ENCODE data around the gene TNIP1.

TNIP1 gene

DNA sequence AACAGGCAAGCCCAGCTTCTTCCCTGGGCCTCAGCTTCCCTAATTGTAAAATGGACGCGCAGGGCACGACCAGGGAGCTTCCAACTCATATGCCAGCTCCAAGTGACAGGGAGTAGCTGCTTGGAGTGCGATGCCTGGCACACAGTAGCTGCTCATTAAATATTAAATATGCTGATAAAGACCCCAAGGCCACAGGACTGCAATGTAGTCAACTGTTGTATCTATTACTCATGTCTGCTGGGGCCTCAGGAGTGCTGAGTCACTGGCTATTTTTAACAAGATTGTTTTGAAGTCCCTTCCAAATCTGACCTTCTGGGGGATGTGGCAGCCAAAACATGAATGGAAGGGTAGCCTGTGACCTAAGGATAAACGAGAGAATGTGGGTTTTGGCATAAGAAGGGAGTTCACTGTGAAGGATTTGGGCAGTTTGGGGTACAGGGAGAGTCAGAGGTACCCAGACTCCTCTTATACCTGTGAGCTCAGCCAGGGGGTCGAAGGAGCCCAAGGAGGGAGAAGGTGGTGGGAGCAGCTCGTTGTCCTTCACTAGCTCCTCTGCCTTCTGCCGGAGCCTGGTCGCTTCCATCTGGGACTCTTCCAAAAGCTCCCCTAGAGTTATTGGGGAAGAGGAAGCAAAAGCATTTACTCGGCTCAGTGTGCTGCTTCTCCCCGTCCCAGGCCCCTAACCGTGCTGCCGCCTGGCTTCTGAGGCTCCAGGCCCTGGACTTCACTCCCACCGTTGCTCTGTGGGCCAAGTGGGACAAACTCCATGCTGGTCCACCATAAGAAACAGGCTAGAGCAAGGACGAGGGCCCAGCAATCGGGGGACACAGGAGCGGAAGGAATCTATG lies 17.5 kb downstream of the TNIP1 start:
- no peak for DNase-seq

GRCh38 chr5:151062405-151063141 lies 18.3 kb downstream of the TNIP1 start:
- no peak for DNase-seq

DNA sequence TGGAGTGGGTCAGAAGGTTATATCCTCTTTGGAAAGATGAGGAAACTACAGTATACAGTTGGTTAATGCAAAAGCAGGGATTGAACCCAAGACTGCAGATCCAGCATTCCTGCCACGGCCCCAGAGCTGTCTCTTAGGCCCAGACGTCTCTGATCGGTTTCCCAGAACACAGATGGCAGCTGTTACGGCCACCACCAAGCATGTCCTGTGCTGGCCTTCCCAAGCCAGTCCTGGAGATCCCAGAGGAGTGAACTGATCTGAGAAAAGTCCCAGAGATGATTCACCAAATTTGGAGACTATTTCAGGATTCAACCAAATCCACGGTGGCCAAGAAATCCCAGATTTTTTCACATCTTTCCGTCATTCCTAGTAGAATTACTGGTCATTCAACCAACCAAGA lies 20.1 kb downstream of the TNIP1 start:
- DNase-seq = no peak

DNA sequence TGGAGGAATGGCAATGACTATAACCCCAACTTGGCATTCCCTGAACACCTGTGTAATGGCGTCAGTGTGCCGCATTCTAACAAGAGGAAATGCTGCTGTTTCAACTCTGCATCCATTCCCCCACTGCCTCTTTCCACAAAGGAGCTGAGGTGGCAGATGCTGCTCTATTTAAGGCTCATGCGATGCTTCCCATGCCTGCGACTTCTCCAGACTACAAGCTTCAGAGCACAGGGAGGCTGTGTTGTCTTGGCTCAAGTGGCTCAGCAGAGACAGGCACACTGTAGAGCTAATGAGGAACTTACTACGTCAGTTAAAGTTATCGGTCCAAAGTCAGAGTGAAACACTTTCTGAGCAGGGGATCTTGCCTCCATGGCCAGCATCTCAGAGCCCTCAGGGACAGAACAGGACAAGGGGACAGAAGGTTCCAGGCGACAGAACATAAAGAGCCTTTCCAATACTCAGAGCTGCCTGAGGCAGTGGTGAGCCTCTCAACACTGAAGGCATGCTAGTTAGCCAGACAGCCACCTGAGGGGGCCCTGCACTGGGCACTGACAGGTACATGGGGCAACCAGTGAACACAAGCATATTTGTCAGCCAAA lies 21.8 kb downstream of the TNIP1 start:
- DNase-seq = no peak

DNA sequence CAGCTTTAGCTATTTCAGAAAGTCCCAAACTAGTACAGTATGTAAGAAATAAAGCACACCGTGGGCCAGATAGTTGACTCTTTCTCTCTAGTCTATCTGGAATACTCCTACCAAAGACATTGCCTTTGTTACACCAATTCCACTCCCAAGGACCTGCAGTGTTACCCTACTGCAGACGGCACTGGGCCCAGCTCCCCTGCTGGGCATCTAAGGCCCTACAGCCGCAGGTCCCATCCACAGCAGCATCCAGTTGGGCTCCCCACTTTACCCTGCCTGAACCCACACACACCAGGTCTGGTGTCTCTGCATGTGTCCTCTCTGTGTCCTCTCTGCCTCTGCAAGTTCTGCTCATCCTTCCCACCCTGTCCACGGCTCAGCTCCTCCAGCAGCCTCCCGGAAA lies 22.5 kb downstream of the TNIP1 start:
- DNase-seq = no peak

DNA sequence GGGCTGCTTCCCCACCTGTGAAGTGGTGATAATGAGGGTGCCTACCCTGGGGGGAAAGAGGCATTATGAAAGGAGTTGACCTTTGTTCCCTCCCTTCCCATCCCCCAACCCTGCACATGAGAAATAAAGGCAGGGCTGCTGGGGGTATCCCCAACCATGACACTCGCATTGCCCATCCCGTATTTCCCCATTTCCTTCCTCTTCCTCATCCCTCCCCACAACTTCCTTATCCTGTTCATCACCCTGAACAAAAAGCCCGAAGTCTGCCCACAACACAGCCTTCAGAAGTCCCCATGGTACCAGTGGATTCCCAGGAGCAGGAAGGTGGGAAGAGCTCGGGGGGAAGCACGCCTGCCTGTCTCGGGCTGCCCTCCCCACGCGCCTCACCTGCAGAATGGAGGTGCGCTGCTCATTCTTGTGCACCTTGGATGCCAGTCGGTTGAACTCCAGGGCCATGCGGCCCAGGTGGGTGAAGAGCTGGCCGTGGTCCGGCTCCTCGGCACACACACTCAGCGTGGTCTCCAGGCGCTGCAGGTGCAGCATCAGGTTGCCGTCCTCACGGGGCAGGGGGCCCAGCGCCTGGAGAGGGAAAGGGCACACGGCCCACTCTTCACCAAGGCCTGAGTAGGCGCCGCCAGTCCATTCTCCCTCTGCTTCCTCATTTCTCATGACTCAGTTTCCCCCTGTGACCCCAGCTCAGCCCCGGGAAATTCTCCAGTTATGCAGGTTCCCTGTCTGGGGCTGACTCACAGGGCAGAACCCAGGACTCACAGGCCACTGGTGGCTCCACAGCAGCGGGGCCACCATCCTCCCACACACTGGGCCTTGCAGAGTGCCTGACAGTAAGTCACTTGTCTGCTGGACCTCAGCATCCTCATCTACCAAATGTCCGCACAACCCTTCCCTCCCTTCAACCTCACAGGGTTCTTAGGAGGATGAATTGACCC lies 24.2 kb downstream of the TNIP1 start:
- no peak for DNase-seq

- no peak for DNase-seq
Measured at GRCh38 chr5:151055336-151055735, 25.5 kb downstream of the TNIP1 start.

- no peak for DNase-seq
Measured at GRCh38 chr5:151054709-151055108, 26.1 kb downstream of the TNIP1 start.

DNA sequence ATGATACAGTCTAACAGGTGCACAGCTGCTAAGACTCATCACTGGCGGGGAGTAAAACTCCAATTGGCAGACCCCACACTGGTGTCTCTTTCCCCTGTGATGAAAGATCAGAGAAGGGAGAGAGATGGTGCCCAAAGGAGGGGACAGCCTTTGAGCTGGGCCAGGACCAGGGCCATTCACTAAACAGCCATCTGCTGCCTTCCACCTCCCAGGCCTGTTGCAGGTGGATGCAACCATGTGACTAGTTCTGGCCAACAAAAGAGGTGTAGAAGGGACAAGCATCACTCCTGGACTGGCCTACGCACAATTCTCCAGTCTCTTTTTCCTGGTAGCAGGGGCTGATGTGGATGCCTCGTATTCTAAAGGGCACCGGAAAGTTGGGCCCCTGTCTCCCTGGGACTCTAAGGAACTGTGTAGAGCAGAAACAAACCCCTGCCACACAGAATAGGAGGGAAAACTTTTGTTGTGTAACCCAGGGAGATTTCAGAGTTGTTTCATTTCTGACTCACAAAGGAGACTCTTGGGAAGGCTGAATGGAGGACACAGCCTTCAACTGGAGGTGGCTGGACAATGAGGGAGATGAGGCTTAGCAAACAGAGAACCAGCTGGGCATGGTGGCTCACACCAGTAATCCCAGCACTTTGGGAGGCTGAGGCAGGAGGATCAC lies 26.9 kb downstream of the TNIP1 start:
- DNase-seq = no peak

- no peak for DNase-seq
Measured at GRCh38 chr5:151052836-151053235, 28.0 kb downstream of the TNIP1 start.

GRCh38 chr5:151051931-151052608 lies 28.8 kb downstream of the TNIP1 start:
- no peak for DNase-seq

DNA sequence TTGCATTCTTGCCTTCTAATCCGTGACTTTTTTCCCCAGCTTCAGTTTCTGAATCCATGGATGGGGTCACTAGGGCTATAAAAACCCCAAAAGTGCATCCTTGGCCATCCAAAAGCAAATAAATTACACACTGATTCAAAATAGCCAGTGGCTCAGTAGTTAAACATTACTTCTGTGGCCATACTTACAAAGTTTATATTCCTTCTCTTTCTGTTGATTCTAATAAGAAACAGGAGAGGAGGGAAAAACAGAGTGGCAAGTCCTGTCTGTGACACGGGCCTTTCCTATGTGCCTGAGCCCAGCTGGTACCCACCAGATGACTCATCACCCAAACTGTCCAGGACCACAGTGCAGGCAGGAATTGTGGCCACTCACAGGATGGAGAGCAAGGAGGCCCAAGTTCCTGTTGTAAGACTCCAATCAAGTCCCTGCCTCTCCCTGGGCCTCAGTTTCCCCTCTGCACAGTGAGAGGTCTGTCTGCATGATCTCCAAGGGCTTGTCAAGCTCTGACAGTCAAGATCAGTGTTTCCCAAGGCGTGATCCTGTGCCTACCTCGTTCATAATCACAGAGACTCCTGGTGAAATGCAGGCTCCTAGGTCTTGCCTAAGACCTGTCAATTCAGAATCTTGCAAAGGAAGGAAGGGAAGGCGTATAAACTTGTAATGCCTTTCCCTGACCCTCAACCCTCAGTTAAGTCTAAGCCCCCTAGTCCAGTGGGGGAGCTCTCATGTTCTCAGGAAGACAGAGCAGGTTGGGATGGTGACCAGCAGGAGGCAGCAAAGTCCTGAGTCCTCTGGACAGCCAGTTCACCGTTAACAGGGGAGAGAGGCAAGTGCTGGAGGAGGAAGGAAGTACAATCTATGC lies 29.5 kb downstream of the TNIP1 start:
- peak; percentile 81 for DNase-seq

DNA sequence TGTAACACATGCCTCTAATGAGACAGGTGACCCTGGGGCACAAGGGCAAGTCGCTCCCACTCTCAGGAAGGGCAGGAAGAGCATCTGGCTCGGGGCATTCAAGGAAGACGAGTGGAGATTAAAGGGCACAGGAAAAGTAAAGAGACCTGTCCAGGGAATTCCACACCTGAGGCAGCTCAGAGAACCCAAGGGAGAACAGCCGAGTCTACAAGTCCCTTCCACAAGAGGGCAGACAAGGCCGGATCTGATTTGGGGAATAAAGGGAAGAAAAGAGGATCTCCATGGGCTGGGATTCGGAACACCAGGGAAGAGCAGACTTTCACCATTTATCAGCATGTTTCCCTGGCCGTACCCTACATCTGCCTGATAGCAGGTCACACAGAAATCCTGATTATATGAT lies 32.3 kb downstream of the TNIP1 start:
- DNase-seq = no peak

DNA sequence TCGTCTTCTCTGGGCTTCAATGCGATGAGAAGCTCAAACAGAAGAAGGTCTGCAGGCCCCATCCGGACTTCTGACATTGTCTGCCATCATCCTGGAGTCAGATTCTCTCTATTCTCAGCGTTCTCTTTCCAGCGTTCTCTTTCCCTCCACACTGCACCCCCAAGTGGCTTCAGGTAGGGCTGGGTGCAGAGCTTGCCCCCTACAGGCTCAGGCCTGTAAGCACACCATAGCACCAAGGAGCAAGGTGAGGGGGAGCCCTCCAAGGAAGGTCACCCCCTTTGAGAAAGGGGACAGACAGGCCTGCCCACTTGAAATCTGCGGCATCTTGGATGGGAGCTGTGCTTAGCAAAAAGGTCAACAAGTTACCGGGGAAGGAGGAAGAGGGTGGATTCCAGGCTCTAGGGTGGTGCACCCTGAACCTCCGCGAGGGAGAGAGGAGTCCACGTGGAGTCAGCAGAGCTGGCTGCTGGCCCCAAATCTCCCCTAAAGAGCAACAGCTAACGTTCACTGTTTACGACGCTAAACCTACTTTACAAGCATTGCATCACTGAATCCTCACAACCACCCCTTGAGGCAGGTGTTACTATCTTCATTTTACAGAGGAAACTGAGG lies 32.9 kb downstream of the TNIP1 start:
- peak; percentile 42 for DNase-seq

DNA sequence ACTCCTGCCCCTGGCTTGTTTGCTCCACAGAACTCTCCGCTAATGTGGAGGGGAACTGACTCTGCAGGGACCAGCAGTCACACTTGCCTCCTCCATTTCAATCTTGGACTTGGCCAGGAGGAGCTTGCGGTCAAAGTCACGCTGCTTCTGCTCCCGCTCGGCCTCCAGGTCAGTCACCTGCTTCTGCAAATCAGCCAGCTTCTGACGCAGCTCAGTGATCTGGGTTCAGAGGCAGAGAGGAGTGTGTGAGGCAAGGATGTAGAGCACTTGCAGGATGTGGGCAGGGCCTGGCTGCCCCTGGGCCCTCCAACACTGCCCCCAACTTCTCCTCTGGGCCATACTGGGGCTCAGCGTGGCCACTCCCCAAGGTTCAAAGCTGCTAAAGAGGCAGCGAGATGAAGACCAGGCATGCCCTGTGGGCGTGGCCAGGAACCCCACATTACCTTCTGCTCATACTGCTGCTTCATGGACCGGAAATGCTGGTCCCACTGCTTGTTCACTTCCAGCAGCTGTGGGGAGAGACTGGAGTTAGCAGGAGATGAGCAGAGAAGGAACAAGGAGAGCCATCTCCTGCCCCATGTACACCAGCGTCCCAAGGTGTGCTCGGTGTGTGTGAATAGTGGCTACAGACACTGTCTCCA lies 38.3 kb downstream of the TNIP1 start:
- no peak for DNase-seq

GRCh38 chr5:151041577-151042268 lies 39.1 kb downstream of the TNIP1 start:
- DNase-seq = no peak

GRCh38 chr5:151040211-151040747 lies 40.6 kb downstream of the TNIP1 start:
- no peak for DNase-seq

DNA sequence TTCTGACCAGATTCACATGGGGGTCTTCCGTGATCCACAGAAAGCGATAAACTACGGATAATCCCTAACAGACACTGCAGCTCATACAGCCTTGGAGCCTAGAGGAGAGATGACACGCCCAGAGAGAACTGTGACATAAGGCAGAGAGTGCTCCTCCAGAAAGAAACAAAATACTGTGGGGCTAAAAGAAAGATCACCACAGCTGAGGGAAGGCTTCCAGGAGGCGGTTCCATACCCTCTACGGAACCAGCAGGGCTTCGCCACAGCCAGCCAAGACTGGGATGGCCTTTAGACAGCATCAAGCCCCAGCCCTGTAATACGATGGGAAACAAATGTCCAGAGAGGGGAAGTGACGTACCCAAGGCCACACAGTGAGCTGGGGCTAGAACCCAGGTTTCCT lies 41.2 kb downstream of the TNIP1 start:
- no peak for DNase-seq

DNA sequence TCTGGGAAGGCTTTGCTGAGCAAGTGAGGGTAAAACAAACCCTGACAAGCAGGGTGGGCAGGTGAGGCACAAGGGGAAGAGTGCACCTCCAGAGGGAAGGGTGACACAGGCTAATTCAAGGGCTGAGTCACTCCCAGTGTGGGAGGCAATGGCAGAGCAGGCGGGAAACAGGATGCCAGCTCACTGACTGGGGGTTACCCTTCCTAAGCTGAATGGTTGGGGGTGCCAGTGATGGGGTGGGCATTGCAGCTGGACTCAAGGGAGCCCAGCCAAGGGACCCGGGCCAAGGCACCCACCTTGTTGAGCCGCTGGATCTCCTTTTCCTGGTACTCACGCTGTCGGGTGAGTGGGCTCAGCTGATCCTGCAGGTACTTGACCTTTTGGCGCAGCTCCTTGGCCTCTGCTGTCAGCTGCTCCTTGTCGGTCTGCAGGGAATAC lies 42.0 kb downstream of the TNIP1 start:
- DNase-seq = no peak

All from CD4-positive, alpha-beta T cell treated with Interleukin-6 for 4 hours (primary cell).